Keratinocyte (primary cell): ENCODE measurements around the gene VPS26C. TPM values are rescaled to one million over a fixed set of nuclear protein-coding genes. Genes with fewer than 3 reads are reported as not detected.

Experiments
- DNase-seq: peaks from one replicate; pipeline ENCODE4 v3.0.0-alpha.2; 2011; ENCODE audit warnings: low read depth, missing footprints, low spot score
- FAIRE-seq: peaks from 2 replicates; lab custom pipeline; 2011; peaks lifted over from hg19 to GRCh38; lab: Jason Lieb, UNC
- H2AFZ ChIP-seq: 2 replicates; pipeline ENCODE4 v1.6.0; 2012; ENCODE audit warnings: low read length, control low read depth, inconsistent platforms; ENCODE audit not compliant: control insufficient read depth
- H3K27ac ChIP-seq: 2 replicates; pipeline ENCODE4 v1.5.1; 2011; ENCODE audit warnings: low read length; ENCODE audit not compliant: control insufficient read depth, insufficient read depth
- H3K27me3 ChIP-seq: 3 replicates; pipeline ENCODE4 v1.6.0; 2011; ENCODE audit warnings: low read length; ENCODE audit not compliant: control insufficient read depth, insufficient read depth; ENCODE audit errors: extremely low read depth
- H3K36me3 ChIP-seq, 2 experiments: 2 replicates in 1 of 2; 3 replicates in 1 of 2; pipeline ENCODE4 v1.5.1; 2011; ENCODE audit warnings: low read length in 2 of 2, mild to moderate bottlenecking in 1 of 2; ENCODE audit not compliant: control insufficient read depth in 2 of 2, insufficient read depth in 2 of 2; ENCODE audit errors: extremely low read depth in 1 of 2
- H3K4me1 ChIP-seq: 3 replicates; pipeline ENCODE4 v1.5.1; 2011; ENCODE audit warnings: low read length; ENCODE audit not compliant: control insufficient read depth, insufficient read depth; ENCODE audit errors: extremely low read depth
- H3K4me2 ChIP-seq: 3 replicates; pipeline ENCODE4 v1.6.0; 2011; ENCODE audit warnings: low read depth, low read length; ENCODE audit not compliant: control insufficient read depth, insufficient read depth; ENCODE audit errors: extremely low read depth
- H3K4me3 ChIP-seq, 3 experiments: fragments of 200-600 bp in 1 of 3; sonication (generic) in 1 of 3; 2 replicates in 2 of 3; 3 replicates in 1 of 3; pipeline ENCODE4 v1.5.1; 2011 to 2016; ENCODE audit warnings: low read length in 3 of 3, mild to moderate bottlenecking in 3 of 3, control low read depth in 2 of 3, inconsistent platforms in 1 of 3, low read depth in 1 of 3, mixed read lengths in 1 of 3, mixed run types in 1 of 3, moderate library complexity in 1 of 3; ENCODE audit not compliant: control insufficient read depth in 2 of 3, insufficient read depth in 2 of 3; ENCODE audit errors: extremely low read depth in 1 of 3
- H3K79me2 ChIP-seq: 2 replicates; pipeline ENCODE4 v1.6.0; 2012; ENCODE audit warnings: low read length; ENCODE audit not compliant: control insufficient read depth, insufficient read depth
- H3K9ac ChIP-seq: 3 replicates; pipeline ENCODE4 v1.6.0; 2011; ENCODE audit warnings: low read length; ENCODE audit not compliant: control insufficient read depth, insufficient read depth; ENCODE audit errors: extremely low read depth
- H3K9me1 ChIP-seq: 3 replicates; pipeline ENCODE4 v1.6.0; 2011; ENCODE audit warnings: low read length; ENCODE audit not compliant: control insufficient read depth, insufficient read depth; ENCODE audit errors: extremely low read depth
- H3K9me3 ChIP-seq: 2 replicates; pipeline ENCODE4 v1.5.1; 2012; ENCODE audit warnings: low read depth, low read length; ENCODE audit not compliant: control insufficient read depth
- H4K20me1 ChIP-seq: 3 replicates; pipeline ENCODE4 v1.6.0; 2011; ENCODE audit warnings: low read length; ENCODE audit not compliant: control insufficient read depth, insufficient read depth; ENCODE audit errors: extremely low read depth
- CTCF ChIP-seq, 3 experiments: IDR thresholded peaks in 1 of 3; conservative IDR thresholded peaks in 1 of 3; optimal IDR thresholded peaks in 1 of 3; 2 replicates in 2 of 3; 3 replicates in 1 of 3; pipeline versions ENCODE3 to v1.5.1; 2011; ENCODE audit warnings: low read length in 3 of 3, mild to moderate bottlenecking in 3 of 3, moderate library complexity in 2 of 3, control low read depth in 1 of 3, inconsistent platforms in 1 of 3; ENCODE audit not compliant: insufficient read depth in 2 of 3; ENCODE audit errors: extremely low read depth in 1 of 3
- EZH2 ChIP-seq: IDR thresholded peaks from one replicate; pipeline ENCODE4 v1.6.1; 2012; ENCODE audit warnings: inconsistent platforms, mild to moderate bottlenecking, low read length, moderate library complexity
- dilution Hi-C: fragments of 300-500 bp; cut with MboI; formaldehyde crosslinking; loops from one replicate; pipeline ENCODE4 v1.7.0; 2020; ENCODE audit warnings: low sequenced_read_pairs; ENCODE audit not compliant: extremely low pct_ligation_motif_present
- polyA plus RNA-seq, 5 experiments: library from polyadenylated mRNA; depleted of rRNA in 3 of 5; stranded (reverse) in 3 of 5; stranded (forward) in 1 of 5; unstranded in 1 of 5; fragments of >200 nt; gene quantifications; 1 replicate in 1 of 5; 2 replicates in 3 of 5; 3 replicates in 1 of 5; pipeline versions ENCODE4 v1.2.1 to v1.2.3, GENCODE V29; 2011 to 2012; ENCODE audit warnings: missing spikeins in 2 of 5, low read depth in 1 of 5, low replicate concordance in 1 of 5

Gene VPS26C
- polyA plus RNA-seq, 1 donor (not counting 4 experiments of a cell fraction or from before 2014, with no cell fraction given), result 41.3 TPM

GRCh38 chr21:37232274-37233018, 34.7 kb downstream of the VPS26C start:
- peaks cover 24% of the 10 kb centered on the region in 2 experiments for H3K36me3 ChIP-seq

GRCh38 chr21:37231671-37232070, 35.5 kb downstream of the VPS26C start:
- H2AFZ ChIP-seq, result no peak overlapping the region
- no peak for DNase-seq
- no peaks in the 10 kb centered on the region for H3K27me3 ChIP-seq
- H3K27ac ChIP-seq, result no peak overlapping the region
- no peaks in the 10 kb centered on the region for H3K4me1 ChIP-seq
- no peaks in the 10 kb centered on the region for H3K9me3 ChIP-seq
- dilution Hi-C loops, result no loop called here
- TF ChIP-seq CTCF (optimal IDR thresholded peaks at IDR 0.05 in 1 of 3, IDR thresholded peaks at IDR 0.05 in 1 of 3, conservative IDR thresholded peaks at IDR 0.05 in 1 of 3; ENCODE audit: extremely low read depth in 1 of 3, insufficient read depth in 2 of 3, low read length in 3 of 3) (no peak), EZH2 (no peak)
- no peak for FAIRE-seq
- no peak overlapping the region for H3K4me2 ChIP-seq
- no peaks in the 10 kb centered on the region for H4K20me1 ChIP-seq
- no peak overlapping the region for H3K9ac ChIP-seq
- peaks cover 24 to 26% of the 10 kb centered on the region in 2 experiments for H3K36me3 ChIP-seq
- no peaks in the 10 kb centered on the region for H3K9me1 ChIP-seq
- no peak overlapping the region for H3K4me3 ChIP-seq
- H3K79me2 ChIP-seq, result no peaks in the 10 kb centered on the region

More at GRCh38 chr21:37232274-37233018, 34.7 kb downstream of the VPS26C start:
- dilution Hi-C loops, result no loop called here
- no peak overlapping the region for H3K4me3 ChIP-seq
- H3K27ac ChIP-seq, result no peak overlapping the region
- H3K79me2 ChIP-seq, result no peaks in the 10 kb centered on the region
- no peaks in the 10 kb centered on the region for H3K27me3 ChIP-seq
- H2AFZ ChIP-seq, result no peak overlapping the region
- H3K4me1 ChIP-seq, result no peaks in the 10 kb centered on the region
- no peaks in the 10 kb centered on the region for H3K9me3 ChIP-seq
- H3K9ac ChIP-seq, result no peak overlapping the region
- no peak for TF ChIP-seq CTCF (optimal IDR thresholded peaks at IDR 0.05 in 1 of 3, IDR thresholded peaks at IDR 0.05 in 1 of 3, conservative IDR thresholded peaks at IDR 0.05 in 1 of 3; ENCODE audit: extremely low read depth in 1 of 3, insufficient read depth in 2 of 3, low read length in 3 of 3)
- TF ChIP-seq EZH2, result no peak
- no peak overlapping the region for H3K4me2 ChIP-seq
- no peaks in the 10 kb centered on the region for H3K9me1 ChIP-seq
- no peaks in the 10 kb centered on the region for H4K20me1 ChIP-seq
- no peak for FAIRE-seq
- DNase-seq, result no peak
